Esophagus muscularis mucosa (tissue), 3 donors: ENCODE data around the gene TATDN3.

ENCODE experiments used
- POLR2A ChIP-seq: fragments of 450-650 bp; IDR thresholded peaks from one replicate; pipeline ENCODE4 v1.6.1; 2017; ENCODE audit warnings: antibody characterized with exemption, moderate library complexity, mild to moderate bottlenecking, low read depth
- TF ChIP-seq, protein P1 (sequence below), 3 experiments: fragments of 200-600 bp in 2 of 3; fragments of 450-650 bp in 1 of 3; sonication (generic) in 2 of 3; IDR thresholded peaks; one replicate each; pipeline ENCODE4 v1.5.1; 2017 to 2019; ENCODE audit warnings: antibody characterized with exemption in 3 of 3, mild to moderate bottlenecking in 2 of 3, moderate library complexity in 1 of 3

DNA sequence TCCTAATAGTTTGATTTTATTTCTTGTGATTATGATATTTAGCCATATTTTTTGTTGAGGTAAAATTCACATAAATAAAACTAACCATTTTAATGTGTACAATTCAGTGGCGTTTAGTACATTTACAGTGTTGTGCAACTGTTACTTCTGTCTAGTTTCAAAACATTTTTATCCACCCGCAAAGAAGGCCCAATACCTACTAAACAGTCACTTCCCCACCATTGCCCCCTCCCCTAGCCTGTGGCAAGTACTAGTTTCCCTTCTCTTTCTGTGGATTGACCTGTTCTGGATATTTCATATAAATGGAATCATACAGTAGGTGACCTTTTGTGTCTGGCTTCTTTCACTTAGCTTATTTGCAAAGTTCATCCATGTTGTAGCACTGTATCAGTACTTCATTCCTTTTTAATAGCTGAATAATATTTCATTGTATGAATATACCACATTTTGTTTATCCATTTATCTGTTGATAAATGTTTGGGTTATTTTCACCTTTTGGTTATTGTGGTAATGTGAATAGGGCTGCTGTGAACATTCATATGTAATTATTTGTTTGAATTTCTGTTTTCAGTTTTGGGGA lies 70.5 kb downstream of the TATDN3 start:
- no peak for TF ChIP-seq POLR2A
- TF ChIP-seq, protein P1, sequence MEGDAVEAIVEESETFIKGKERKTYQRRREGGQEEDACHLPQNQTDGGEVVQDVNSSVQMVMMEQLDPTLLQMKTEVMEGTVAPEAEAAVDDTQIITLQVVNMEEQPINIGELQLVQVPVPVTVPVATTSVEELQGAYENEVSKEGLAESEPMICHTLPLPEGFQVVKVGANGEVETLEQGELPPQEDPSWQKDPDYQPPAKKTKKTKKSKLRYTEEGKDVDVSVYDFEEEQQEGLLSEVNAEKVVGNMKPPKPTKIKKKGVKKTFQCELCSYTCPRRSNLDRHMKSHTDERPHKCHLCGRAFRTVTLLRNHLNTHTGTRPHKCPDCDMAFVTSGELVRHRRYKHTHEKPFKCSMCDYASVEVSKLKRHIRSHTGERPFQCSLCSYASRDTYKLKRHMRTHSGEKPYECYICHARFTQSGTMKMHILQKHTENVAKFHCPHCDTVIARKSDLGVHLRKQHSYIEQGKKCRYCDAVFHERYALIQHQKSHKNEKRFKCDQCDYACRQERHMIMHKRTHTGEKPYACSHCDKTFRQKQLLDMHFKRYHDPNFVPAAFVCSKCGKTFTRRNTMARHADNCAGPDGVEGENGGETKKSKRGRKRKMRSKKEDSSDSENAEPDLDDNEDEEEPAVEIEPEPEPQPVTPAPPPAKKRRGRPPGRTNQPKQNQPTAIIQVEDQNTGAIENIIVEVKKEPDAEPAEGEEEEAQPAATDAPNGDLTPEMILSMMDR (IDR thresholded peaks at IDR 0.05) = no peak
